GM12873 (cell line): ENCODE results near the gene FLNB.

Source experiments
- CTCF ChIP-seq: IDR thresholded peaks from 2 replicates; pipeline ENCODE4 v1.5.1; 2012; ENCODE audit warnings: low read depth, mild to moderate bottlenecking, moderate library complexity, low read length, control low read depth; ENCODE audit not compliant: insufficient read depth; ENCODE audit errors: missing control alignments

FLNB gene

GRCh38 chr3:58073301-58074108 is 65.3 kb downstream of the FLNB start:
- TF ChIP-seq CTCF = no peak

GRCh38 chr3:58074116-58074715 is 66.0 kb downstream of the FLNB start:
- TF ChIP-seq CTCF = no peak

GRCh38 chr3:58074997-58075396 is 66.8 kb downstream of the FLNB start:
- TF ChIP-seq CTCF = no peak

- no peak for TF ChIP-seq CTCF
These were observed 69.5 kb downstream of the FLNB start for GRCh38 chr3:58077596-58078285.

GRCh38 chr3:58078610-58079009 is 70.4 kb downstream of the FLNB start:
- TF ChIP-seq CTCF = no peak

GRCh38 chr3:58079773-58080172 is 71.6 kb downstream of the FLNB start:
- no peak for TF ChIP-seq CTCF

GRCh38 chr3:58082047-58082446 is 73.8 kb downstream of the FLNB start:
- TF ChIP-seq CTCF = no peak
